Femur (tissue), 1 donor: Measurements from ENCODE around the gene FAM83C.

Experiments
- DNase-seq: peaks from one replicate; pipeline ENCODE4 v3.0.0-alpha.2; 2017

The FAM83C gene

GRCh38 chr20:35291654-35292503 lies at the start of gene FAM83C:
Gene FAM83C (minus strand): TSS chr20:35292425. CDS start chr20:35292304, 121 bp downstream.
- DNase-seq, result no peak

- no peak for DNase-seq
Observed at GRCh38 chr20:35341366-35342028, 49.3 kb upstream of the FAM83C start.

- DNase-seq, result no peak
Observed at GRCh38 chr20:35340436-35340835, 48.2 kb upstream of the FAM83C start.

GRCh38 chr20:35339636-35340035 lies 47.4 kb upstream of the FAM83C start:
- DNase-seq, result no peak

GRCh38 chr20:35339007-35339406 lies 46.8 kb upstream of the FAM83C start:
- no peak for DNase-seq

- DNase-seq, result no peak
Observed at GRCh38 chr20:35334311-35335101, 42.3 kb upstream of the FAM83C start.

GRCh38 chr20:35333606-35334005 lies 41.4 kb upstream of the FAM83C start:
- DNase-seq, result no peak

GRCh38 chr20:35332540-35333200 lies 40.4 kb upstream of the FAM83C start:
- no peak for DNase-seq

GRCh38 chr20:35329435-35330139 lies 37.4 kb upstream of the FAM83C start:
- no peak for DNase-seq

- DNase-seq, result no peak
Observed at GRCh38 chr20:35328689-35329088, 36.5 kb upstream of the FAM83C start.

GRCh38 chr20:35328095-35328685 lies 36.0 kb upstream of the FAM83C start:
- no peak for DNase-seq

- DNase-seq, result no peak
Observed at GRCh38 chr20:35327074-35327976, 35.1 kb upstream of the FAM83C start.

GRCh38 chr20:35326740-35327073 lies 34.5 kb upstream of the FAM83C start:
- no peak for DNase-seq

- no peak for DNase-seq
Observed at GRCh38 chr20:35326021-35326739, 34.0 kb upstream of the FAM83C start.

- DNase-seq, result no peak
Observed at GRCh38 chr20:35325401-35325800, 33.2 kb upstream of the FAM83C start.

GRCh38 chr20:35320396-35321126 lies 28.3 kb upstream of the FAM83C start:
- no peak for DNase-seq

- DNase-seq, result no peak
Observed at GRCh38 chr20:35319871-35320197, 27.6 kb upstream of the FAM83C start.

GRCh38 chr20:35319192-35319870 lies 27.1 kb upstream of the FAM83C start:
- DNase-seq, result no peak
